RPMI8226 (cell line): Measurements from ENCODE around the gene C2CD2.

ENCODE experiments used
- DNase-seq: peaks from one replicate; pipeline ENCODE4 v3.0.0-alpha.2; 2015

Gene C2CD2

DNA sequence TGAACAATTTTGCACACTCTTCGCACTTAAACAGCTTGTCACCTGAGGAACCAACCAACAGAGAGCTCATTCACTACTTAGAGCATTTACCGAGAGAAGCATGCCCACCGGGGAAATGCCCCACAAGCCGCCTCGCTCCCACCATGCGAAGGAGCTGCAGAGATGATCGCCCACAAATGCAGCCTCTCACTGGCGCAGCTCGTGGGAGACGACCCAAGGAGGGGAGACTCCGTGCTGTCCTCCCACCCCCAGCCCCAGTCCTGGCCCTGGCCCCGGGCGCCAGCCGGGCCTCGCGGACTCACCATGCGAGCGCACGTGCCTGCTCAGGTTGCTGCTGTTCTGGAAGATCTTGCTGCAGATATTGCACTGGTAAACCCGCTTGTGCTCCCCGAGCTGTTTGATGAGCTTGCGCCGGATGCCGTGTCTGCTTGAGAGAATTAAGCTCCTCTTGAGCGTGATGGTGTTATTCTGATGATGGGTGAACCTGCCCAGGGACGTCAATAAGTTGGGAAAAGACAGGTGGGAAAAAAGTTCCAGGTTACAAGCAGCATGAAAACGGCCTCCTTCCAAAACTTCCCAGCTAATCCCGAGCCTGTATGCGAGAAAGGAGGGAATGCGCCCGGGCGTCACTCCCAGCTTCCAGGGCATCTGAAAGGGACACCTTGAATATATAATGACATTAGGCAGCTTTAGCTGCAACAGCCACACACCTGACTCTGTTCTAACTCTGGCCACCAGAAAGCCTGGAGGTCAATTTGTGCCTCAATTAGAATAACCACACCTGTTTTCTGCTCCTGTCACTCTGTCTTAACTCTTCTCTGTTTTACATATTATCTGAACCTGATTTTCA, 117.4 kb downstream of the C2CD2 start:
- DNase-seq: no peak

DNA sequence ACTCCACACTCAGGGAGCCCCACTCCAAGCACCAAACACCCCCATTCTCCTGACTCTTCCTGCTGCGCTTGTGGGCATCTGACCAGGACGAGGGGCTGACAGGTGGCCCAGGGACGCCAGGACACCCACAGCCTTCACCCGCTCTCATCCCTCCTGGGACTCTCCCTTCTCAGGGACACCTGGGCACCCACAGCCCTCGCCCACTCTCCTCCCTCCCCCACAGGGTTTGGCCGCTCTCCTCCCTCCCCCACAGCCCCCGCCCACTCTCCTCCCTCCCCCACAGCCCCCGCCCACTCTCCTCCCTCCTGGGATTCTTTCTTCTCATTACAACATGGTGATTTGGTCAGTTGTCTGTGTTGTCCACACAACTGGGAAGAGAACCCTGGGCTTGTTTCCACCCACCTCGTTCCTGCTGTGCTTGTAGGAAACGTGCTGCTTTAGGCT, 118.1 kb downstream of the C2CD2 start:
- DNase-seq: no peak
